Erythroblast (primary cell): ENCODE data around the gene AGAP1.

Experiments
- GATA1 ChIP-seq: IDR thresholded peaks from 2 replicates; pipeline ENCODE4 v1.6.1; 2011; ENCODE audit warnings: low read depth, mild to moderate bottlenecking, control low read depth, low read length, moderate library complexity
- POLR2A ChIP-seq: IDR thresholded peaks from 2 replicates; pipeline ENCODE4 v1.6.1; 2011; ENCODE audit warnings: mild to moderate bottlenecking, low read length

GRCh38 chr2:236146436-236146835 lies 652.6 kb downstream of the AGAP1 start:
- no peak for TF ChIP-seq POLR2A
- no peak for TF ChIP-seq GATA1
